ENCODE data around the gene NR6A1.

- TF ChIP-seq CTCF (conservative IDR thresholded peaks at IDR 0.05; ENCODE audit: low read depth, low read length) (no peak), EZH2 (IDR thresholded peaks at IDR 0.05; ENCODE audit: low read length, unreplicated experiment) (no peak)
These were observed 621 bp downstream of the NR6A1 start for GRCh38 chr9:124770359-124771020.
